ENCODE measurements around the gene PHLDA3.

GRCh38 chr1:201496296-201496690, 27.3 kb upstream of the PHLDA3 start:
- TF ChIP-seq CTCF (IDR thresholded peaks at IDR 0.05) (no peak), EZH2 (IDR thresholded peaks at IDR 0.05) (no peak)

All from neural progenitor cell (in vitro differentiated cells).